CD4-positive, alpha-beta T cell treated with Interleukin-4 for 1 hour (primary cell): ENCODE data around the gene HABP2.

Source experiments
- DNase-seq, 2 donors: peaks; one replicate each; pipeline ENCODE4 v3.0.0-alpha.2; 2020 to 2022

The HABP2 gene

DNA sequence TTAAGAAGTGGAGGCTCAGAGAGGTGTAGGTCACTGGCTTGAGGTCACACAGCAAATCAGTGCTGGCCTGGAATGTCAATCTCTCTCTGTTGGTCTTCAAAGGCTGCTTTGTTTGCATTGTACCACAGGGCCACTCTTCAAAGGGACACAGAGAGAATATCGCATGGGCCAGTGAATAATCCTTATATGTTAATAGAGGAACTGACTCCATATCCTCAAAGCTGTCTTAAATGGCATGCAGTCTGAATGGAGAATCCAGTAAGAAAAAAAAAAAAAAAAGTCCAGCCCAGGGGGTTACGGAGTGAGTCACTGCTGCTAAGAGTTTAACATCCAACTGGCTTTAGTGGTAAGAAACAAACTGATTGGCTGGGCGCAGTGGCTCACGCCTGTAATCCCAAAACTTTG, 56.9 kb downstream of the HABP2 start:
- no peak for DNase-seq

DNA sequence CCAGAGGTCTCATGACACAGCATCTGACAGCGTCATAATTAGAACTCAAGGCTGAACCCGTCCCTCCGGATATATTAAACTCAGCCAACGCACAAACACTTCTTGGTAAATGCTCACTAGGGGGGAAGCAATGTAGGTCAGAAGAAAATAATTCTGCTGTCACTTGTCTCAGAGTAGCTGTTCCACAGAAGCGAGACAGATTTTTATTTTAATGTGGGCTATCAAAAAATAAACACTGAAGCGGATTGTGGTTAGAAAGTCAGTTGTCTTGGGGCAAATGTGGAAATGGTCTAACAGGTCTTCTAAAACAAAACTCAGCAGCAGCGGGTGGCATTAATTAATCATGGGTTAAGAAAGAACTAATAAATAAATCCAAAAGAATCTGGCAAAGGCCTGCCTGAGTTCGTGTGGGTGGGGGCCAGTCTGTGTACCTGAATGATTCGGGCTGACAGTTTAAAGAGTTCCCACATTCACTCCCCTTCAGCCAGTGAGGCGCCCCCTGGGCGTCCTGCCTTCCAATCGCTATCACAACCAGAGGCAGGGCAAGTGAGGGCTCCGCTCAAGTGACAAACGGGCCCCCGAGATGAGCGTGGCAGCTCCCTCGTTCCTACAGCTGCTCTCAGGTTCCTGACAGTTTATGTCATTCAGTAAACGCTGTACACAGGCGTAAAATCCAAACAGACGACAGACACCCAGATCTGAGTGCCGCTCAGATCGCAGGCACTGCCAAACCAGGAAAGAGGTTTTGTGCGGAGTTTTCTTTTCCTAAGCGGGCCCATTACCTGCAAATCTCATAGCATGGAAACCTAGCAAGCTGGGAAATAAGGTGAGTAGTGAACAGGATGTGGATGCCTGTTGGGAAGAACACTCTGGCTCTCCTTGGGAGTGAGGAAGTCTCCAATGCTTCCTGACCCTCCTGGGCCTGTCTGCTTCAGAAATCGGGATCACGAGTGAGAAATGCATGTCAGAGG, 58.1 kb downstream of the HABP2 start:
- DNase-seq, result no peak

DNA sequence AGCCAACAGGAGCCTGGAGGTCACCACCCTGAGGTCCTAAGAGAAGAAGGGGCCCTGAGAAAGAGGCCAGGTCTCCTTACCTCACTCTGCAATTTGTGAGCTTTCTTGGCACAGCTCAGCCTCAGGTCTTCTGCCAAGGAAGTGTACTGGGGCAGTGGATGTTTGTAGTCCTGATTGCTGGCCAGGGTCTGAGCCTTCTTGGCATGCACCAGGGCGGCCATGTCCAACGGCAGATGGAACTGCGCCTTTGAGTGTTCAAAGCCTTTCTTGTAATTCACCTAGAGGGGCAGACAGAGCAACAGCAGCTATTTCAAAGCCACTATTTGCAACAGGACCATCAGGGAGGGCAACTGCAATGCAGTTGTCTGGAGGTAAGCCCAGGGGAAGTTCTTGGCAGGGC, 59.3 kb downstream of the HABP2 start:
- DNase-seq, result no peak

DNA sequence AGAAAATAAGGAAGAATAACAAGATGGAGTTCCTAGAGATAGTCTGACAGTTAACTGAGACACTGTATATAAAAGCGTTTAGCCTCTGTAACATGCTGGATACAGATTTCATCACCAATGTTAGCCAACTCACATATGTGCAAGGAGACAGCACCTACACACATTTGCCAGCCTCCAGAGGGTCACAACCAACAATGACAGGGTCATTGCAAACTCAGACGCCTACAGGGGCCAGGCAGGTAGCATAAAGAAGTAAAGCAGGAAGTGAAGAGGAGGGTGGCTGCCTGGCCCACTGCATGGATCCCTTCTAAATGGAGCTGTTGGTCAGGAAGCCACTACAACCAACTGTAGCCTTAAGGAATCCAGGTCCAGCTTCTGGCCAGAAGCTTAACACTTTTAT, 60.6 kb downstream of the HABP2 start:
- DNase-seq, result no peak

DNA sequence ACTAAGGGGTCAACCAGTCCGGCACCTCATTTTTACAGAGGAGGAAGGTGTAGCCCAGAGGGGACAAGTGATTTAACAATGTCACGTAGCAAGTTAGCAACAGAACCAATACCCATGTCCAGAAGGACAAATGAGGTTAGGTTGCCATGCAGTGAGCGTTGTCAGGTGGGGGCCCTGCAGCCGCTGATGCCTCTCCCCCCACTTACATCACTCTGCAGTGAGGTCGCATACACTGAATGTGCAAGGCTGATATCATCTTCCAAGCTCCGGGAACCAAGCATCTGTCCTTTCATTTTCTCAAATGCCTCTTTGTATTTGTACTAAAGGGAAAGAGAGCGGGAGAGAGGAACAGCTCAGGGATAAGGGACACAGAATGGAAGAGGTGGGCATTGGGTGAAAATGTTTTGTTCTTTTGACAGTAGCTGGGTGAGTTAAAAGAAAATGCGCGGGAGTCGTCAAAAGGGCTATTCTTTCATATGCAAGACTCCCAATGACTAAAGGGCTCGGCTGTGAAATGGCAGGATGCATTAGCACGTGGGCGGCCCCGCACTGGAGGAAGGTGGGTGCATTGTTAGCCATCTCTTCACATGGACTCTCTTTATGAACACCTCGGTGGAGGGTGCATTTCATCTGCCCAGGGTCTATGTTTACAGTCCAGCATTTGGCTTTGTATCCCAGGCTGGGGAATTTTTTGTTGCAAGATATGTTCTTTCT, 61.3 kb downstream of the HABP2 start:
- no peak for DNase-seq

DNA sequence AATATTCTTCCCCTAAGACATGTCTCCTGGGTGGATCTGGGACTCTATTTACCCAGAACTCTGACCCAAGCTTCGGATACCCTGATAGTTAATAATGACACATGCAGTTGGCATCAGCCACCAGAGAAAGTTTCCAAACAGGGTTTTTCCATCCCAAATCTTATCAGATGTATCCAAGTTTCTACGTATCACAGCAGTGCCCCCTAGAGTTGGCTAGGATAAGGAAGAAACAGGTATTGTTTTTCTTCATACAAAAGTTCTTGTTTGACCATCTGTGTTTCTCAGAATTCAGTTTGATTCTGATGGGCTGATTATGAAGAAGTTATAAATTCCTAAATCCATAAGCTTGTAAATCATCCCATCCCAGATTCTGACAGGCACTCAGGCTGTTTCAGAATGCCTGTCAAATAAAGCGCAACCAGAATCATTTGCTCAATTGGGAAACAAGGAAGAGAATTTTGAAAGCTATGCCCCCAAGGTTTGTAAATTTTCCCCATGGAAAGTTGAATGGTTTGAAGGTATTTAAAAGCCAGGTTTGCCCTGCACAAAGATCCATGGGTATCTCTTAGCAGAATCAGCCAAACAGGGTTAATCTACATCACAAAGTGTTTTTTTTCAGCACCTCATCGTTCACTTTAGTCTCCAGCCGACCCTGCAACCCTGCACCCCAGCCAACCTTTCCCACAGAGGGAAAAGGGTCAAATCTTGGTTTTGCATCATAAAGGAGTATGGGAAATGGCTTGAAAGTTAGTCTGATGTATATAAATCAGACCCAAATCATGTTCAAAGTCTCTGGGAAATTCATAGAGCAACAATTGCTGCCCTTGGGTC, 63.6 kb downstream of the HABP2 start:
- no peak for DNase-seq

DNA sequence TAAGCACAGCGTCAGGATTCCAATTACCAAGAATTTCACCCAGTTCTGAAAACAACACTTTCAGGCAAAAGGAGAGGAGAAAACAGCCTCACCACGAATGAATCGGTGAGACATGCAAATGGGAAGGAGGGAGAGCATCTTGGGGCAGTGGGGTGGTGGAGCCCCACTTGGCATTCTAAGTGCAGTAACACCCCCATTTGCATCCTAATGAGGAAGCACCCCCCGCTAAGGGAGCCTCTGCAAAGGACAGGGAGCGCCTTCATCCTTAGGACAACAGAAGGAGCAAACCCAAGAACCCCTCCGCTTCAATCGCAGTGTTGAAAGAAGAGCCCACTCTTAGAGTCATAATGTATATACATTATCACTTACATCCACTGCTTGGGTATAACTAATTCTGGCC, 64.2 kb downstream of the HABP2 start:
- no peak for DNase-seq

DNA sequence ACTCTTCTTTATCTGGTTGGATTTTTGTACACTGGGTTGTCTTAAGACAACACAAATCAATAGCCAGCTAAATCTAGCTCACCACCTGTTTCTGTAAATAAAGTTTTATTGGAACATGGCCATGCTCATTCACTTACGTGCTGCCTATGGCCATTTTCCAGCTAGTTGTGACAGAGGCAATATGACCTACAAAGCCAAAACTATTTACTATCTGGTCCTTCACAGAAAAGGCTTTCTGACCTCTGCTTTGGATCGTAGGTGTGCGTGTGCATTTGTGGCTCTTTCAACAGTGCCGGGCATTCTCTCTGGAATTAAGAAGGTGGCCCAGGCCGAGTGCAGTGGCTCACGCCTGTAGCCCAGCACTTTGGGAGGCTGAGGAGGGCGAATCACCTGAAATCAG, 65.5 kb downstream of the HABP2 start:
- no peak for DNase-seq

DNA sequence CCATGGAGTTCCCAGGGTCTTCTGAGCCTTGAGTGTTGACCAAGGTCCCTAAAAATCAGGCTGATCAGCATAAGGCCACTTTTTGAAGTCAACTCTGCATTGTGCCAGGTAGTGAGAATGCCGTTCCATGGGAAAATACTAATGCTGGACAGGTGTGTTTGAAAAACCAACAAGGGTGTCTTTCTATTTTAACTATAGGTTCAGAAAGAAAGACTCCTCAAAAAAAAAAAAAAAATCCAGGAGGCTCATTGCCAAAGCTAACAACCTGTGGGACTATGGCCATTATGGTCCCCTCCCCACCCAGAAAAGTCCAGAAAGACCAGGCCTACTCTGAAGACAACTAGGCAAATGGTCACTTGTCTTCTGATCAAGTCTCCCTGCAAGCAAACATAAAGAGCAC, 66.5 kb downstream of the HABP2 start:
- no peak for DNase-seq

DNA sequence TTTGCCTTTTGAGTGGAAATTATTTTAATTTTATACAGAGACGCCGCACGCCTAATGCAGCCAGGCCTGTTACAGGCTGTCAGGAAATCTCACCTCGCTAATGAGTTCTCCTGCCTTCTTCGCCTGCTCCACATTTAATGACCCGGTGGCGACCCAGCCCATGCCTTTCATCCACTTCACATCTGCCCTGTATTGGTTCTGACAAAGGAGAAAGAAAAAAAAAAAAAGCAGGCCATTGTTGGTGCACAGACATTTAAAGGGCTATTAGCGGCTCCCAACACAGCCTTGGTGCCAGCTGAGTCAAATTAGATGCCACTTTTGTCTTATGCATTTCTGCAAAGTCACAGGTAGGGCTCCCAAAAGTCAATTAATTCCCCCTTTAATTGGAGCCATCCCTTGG, 67.7 kb downstream of the HABP2 start:
- DNase-seq, result no peak

DNA sequence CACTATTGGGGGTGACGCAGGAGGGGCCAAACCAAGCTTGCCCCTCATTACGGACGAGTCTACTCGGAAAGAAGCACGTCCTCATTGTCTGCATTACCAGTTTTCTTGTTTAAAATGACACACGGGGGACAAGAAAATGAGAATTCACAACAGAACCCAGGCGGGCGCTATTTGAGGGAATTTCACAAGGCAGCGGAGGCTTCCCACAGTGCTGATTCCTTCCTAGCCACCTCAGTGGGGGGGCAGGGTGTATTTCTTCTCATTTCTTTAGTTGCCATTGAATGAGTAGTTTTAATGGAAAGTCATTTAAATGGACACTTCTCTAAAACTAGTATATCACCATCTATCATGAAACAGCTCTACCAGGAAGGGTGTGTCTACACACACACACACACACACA, 68.1 kb downstream of the HABP2 start:
- DNase-seq, result no peak

DNA sequence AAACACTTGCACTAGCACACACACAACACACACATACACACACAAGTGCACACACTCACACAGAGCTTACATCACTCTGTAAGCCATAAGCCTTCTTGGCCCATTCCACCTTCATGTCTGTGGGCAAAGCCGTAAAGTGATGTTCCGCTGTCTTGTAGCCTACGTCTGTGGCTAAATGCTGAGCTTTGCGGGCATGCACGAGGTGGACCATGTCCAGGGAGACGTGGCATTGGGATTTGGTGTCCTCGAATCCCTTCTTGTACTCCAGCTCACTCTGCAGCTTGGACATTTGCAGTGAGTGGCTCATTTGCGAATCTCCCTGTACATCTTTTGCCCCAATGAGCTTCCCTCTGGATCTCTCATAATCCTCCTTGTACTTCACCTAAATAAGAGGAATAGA, 68.9 kb downstream of the HABP2 start:
- DNase-seq, result no peak

DNA sequence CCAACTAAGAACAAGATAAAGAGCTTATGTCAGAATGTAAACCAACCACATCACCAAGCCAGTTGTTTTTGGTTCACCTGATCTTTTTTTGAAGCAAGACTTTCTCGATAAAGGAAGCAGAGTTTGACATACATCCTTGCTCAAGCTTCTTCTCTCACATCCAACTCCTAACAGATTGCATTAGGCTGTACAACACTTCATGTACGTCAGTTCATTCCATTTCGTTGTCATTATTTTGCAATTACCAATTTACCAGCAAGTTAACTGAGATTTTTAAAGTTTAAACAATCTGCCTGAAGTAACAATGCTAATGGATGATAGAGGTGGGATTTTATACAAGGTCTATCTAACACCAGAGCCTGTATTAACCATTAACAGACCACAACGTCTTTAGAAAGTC, 70.0 kb downstream of the HABP2 start:
- no peak for DNase-seq

DNA sequence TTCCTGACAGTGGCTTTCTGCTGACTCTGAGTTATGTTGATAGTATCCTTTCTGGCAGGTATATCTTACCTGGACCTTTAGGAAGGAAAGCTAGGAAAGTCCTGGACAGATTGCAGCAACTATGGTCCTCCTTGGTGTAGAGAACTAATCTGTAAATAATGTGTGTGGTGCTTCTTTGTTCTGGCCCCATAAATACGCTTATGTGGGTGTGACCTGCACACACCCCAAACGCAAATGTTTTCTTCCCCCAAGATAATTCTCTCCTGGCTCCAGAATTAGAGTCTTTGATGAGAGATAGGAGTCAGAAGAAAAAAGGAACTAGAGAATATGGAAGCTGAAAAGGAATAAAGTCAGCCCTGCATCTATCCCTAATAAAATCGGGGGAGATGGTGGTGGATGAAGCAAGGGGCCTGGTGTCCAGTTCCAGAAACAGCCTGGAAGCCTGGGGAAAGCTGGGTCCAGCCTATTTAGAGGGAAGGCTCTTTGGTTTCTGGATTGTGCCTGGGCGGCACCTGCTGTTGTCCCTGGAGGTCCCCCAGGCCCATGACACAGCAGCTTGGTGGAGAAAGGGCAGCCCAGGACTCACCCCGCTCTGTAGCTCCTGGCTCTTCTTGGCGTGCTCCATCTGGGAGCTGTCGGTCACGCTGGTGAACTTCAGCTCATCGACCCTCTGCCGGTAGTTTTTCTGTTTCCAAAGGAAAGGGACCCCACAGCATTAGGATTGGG, 72.8 kb downstream of the HABP2 start:
- no peak for DNase-seq

DNA sequence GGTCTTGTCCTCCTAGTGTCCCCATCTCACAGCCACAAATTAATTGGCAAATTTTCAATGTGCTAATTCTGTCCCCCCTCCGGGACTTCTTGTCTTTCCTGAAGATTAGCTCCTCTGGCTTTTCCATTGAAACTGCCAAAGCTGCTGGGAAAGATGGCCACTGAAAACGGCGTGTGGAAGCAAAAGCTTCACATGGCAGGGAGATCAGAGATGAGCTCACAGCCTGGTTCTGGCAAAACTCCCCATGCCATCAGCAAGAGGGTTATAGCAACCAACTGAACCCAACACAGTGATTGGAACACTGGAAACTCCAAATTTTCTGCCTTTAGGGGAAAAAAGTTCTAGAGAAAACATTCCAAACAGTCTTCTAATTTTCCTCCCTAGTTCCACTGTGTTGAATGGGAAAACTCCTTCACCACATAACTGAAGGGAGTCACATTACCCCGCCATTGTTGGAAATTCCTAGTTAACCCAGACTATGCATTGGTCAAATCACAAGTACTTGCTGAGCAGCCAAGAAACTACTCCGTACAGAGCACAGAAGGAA, 74.0 kb downstream of the HABP2 start:
- no peak for DNase-seq

DNA sequence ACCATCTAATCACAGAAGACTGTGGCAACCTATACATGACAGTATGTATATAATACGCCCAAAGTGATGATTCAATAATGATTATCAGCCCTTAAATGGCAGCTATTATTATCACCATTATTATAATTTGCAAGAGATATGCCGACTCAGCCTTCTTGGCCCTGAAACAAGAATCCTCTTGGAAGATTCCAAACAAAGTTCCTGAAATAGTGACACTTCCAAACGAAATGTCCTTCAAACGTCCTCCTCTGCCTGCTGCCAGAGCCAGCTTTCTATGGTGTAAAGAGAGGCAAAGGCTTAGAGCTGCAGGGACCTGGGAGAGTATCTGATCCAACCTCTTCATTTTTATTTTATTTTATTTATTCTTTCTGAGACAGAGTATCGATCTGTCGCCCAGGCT, 75.0 kb downstream of the HABP2 start:
- DNase-seq, result no peak

DNA sequence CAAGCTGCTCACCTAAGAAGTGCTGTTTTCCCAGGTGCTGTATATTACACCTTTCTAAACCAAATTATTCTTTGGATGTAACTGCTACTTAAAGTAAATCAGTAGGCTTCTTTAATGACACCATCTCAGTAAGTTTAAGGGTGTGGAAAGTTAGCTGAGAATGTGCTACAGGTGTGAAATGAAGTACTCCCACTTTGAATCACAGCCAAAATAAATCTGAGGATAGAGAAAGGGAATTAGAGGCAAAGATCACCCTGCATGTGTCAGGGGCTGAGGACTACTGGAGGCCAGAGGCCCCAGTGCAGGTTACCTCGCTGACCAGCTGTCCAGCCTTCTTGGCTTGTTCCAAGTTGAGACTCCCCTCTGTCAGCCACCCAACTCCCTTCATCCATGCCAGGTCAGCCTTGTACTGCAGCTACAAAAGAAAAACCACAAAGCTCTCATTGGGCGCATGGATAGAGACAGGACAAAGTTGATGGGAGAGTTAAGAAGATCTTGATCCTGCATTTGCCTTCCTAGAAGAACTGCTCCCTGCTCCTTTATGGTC, 75.8 kb downstream of the HABP2 start:
- no peak for DNase-seq

DNA sequence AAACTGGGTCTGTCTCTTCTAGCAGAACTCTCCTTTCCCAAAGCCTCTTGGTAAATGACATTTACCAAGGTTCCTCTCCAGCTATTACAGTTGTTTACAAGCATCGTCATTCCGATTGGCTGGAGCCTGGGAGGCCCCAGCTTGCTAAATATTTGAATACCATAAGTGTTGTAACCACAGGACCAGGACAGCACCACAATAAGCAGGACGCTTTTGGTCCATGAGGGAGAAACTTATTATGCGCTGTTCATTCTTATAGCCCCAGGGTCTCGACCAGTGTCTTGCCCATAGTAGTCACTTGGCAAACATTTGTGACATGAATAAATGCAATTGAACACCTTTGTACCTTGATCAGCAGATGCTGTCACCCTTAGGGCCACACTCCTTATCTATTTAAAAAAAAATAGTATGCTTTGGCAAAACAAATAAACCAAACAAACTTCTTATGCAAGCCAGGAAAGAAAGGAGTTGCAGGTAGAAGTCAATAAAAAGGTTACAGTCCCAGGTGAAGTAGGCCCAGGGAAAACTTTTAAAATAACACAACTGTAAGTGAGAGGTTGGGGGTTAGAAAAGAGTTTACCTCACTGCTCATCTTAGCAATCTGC, 78.2 kb downstream of the HABP2 start:
- DNase-seq, result no peak

DNA sequence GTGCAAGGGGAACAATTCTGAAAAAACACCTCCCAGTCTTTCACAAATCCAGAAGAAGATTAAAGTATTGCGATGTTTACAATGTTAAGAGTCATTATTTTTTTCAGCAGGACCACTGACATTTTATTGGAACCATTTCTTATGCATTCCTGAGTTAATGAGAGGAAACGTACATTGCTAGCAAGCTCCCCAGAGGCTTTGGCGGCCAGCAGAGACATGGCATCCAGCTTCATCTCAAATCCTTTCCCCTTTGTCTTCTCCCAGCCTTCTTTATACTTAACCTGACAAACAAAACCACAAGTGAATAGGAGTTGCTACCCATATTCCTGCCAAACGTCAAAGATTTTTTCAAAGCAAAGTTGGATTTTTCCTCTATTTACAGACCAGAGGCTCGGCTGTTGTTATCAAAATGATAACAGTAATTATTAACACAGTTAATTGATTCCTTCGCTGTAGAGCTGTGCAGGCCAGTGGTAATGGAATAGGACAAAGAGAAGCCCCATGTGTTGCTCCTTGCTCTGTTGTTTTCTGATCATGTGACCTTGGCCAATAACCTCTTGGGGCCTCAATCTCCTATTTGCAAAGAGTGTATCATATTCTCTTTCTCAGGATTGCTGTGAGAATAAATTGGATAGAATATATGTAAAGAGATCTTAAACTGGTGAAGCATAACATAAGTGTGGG, 79.0 kb downstream of the HABP2 start:
- DNase-seq, result no peak
